Adrenal gland (tissue), 5 donors: Measurements from ENCODE around the gene PCSK1.

Experiments used
- POLR2A ChIP-seq, 2 donors: fragments of 450-650 bp; IDR thresholded peaks; one replicate each; pipeline ENCODE4 v1.6.1; 2017; ENCODE audit warnings: antibody characterized with exemption in 2 of 2, mild to moderate bottlenecking in 2 of 2, moderate library complexity in 1 of 2
- TF ChIP-seq, protein P1 (sequence below), 6 experiments: fragments of 450-650 bp in 4 of 6; fragments of 200-600 bp in 2 of 6; sonication (generic) in 1 of 6; IDR thresholded peaks; 1 replicate in 5 of 6; 2 replicates in 1 of 6; pipeline versions ENCODE4 v1.5.1 to v1.8.0; 2016 to 2021; ENCODE audit warnings: antibody characterized with exemption in 6 of 6, mild to moderate bottlenecking in 2 of 6, moderate library complexity in 1 of 6
- donor health status: DM: no; HTN: no; CAD: no.

DNA sequence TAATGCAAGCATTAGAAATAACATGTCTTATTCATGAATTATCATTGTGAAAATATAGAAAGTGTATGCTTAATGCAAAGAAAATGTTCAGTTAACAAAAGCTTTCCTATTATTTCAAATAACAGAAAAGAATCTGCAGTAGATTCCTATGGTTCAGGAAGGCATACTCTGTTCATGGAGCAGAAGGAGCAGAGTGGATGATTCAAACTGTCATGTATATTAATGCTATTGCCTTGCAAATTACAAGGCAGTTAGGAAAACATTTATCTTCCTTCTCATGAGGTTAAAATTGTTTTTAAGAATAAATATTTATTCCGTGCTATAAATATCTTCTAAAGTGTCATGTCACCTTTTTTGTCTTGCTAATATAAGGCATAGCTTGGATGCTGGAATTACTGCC lies 47.5 kb downstream of the PCSK1 start:
- no peak for TF ChIP-seq POLR2A (IDR thresholded peaks at IDR 0.05)
- TF ChIP-seq, protein P1, sequence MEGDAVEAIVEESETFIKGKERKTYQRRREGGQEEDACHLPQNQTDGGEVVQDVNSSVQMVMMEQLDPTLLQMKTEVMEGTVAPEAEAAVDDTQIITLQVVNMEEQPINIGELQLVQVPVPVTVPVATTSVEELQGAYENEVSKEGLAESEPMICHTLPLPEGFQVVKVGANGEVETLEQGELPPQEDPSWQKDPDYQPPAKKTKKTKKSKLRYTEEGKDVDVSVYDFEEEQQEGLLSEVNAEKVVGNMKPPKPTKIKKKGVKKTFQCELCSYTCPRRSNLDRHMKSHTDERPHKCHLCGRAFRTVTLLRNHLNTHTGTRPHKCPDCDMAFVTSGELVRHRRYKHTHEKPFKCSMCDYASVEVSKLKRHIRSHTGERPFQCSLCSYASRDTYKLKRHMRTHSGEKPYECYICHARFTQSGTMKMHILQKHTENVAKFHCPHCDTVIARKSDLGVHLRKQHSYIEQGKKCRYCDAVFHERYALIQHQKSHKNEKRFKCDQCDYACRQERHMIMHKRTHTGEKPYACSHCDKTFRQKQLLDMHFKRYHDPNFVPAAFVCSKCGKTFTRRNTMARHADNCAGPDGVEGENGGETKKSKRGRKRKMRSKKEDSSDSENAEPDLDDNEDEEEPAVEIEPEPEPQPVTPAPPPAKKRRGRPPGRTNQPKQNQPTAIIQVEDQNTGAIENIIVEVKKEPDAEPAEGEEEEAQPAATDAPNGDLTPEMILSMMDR (IDR thresholded peaks at IDR 0.05): no peak
